Measurements from ENCODE around the gene KRT7. TPM values are rescaled to one million over a fixed set of nuclear protein-coding genes. Genes with fewer than 3 reads are reported as not detected.

KRT7 gene
- polyA plus RNA-seq, 1 experiment = 4.6 TPM

DNA sequence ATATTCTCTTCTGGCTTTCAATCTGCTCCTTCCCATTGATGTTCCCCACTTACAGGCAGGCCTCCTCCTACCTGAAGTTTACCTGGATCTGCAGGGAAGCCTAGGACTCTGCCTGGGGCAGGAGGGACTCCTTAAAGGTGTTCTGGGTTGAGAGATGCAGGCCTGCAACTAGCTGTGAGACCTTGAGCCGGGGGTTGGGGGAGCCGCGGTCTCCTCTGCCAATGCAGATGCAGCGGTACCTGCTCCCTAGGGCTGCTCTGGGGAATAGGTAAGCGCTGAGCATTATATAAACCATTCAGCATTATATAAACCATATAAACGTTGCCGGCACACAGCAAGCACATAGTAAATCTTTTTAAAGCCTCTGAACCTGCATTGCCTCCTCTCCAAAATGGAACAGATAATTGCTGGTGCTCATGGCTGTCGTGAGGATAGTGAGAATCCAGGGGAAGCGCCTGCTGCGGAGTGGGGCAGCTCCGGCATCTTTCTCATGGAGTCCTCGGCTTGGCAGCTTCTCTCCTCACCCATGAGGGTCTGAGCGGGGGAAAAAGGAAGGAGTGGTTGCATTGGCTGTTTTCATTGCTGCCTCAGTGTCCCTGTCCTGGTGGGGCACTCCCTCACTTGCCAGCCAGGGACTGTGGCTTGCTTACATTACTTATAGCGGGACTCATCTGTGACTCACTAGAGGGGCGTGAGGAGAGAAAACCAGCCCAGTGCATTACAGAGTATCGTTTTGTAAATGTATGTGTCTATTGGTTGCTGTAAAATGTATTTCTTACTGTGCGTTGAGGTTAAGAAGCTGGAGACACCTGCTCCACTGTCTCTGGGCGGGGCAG lies 28.7 kb upstream of the KRT7 start:
- no peaks in the 10 kb centered on the region for H3K27me3 ChIP-seq (ENCODE audit: control insufficient read depth, insufficient read depth, low read length)
- H3K27ac ChIP-seq (ENCODE audit: low read depth, low read length) = peak overlapping the region; percentile 22
- peak; percentile 42 for DNase-seq (ENCODE audit: low read depth, low spot score)
- no peaks in the 10 kb centered on the region for H3K9me3 ChIP-seq (ENCODE audit: control insufficient read depth, insufficient read depth, low read length)
- TF ChIP-seq, protein P1, sequence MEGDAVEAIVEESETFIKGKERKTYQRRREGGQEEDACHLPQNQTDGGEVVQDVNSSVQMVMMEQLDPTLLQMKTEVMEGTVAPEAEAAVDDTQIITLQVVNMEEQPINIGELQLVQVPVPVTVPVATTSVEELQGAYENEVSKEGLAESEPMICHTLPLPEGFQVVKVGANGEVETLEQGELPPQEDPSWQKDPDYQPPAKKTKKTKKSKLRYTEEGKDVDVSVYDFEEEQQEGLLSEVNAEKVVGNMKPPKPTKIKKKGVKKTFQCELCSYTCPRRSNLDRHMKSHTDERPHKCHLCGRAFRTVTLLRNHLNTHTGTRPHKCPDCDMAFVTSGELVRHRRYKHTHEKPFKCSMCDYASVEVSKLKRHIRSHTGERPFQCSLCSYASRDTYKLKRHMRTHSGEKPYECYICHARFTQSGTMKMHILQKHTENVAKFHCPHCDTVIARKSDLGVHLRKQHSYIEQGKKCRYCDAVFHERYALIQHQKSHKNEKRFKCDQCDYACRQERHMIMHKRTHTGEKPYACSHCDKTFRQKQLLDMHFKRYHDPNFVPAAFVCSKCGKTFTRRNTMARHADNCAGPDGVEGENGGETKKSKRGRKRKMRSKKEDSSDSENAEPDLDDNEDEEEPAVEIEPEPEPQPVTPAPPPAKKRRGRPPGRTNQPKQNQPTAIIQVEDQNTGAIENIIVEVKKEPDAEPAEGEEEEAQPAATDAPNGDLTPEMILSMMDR (IDR thresholded peaks at IDR 0.05; ENCODE audit: low read depth, low read length) = no peak
- CTCF ChIA-PET = interaction anchor here (0.5 kb wide), 1 partner anchor 14 kb away, joined by 4 read pairs; no protein-coding TSS in a partner anchor
- POLR2A ChIA-PET = interaction anchor here (0.6 to 2.5 kb wide), 2 partner anchors 12 to 1128 kb away, joined by 3 to 10 read pairs; partner anchors contain the start of gene KRT80
- no peak overlapping the region for H3K4me3 ChIP-seq (ENCODE audit: low read depth, low read length)

DNA sequence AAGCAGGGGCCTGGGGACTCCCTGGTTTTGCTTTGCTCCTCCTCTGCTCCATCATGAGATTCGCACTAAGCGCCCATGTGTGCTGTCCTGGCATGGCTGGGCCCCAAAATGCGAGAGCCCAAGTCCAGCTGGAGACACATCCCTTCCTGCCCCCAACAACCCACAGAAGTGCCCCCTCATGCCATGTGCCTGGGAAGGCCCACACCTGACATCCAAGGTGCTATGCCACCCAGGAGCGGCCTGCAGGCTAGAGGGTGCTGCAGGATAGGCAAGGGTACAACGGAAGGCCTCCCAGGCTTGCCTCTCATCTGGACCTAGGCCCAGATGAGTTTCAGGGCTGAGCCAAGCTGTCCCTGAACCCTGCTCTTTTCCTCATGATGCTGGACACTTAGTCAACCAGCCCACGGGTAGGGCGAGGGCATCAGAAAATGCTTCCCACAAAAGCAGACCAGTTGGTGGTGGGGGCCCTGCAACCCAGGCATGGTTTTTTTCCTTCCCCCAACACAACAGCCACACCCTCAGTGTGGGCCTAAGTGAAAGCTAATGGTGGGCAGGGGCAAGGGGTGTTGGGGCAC lies 28.0 kb upstream of the KRT7 start:
- no peak overlapping the region for H3K4me3 ChIP-seq (ENCODE audit: low read depth, low read length)
- DNase-seq (ENCODE audit: low read depth, low spot score) = no peak
- H3K27ac ChIP-seq (ENCODE audit: low read depth, low read length) = peak overlapping the region; percentile 22
- POLR2A ChIA-PET = interaction anchor here (2.5 kb wide), 1 partner anchor 13 kb away, joined by 10 read pairs; the partner anchor contains the start of gene KRT80
- no peaks in the 10 kb centered on the region for H3K9me3 ChIP-seq (ENCODE audit: control insufficient read depth, insufficient read depth, low read length)
- CTCF ChIA-PET = interaction anchor here (0.5 to 1.3 kb wide), 3 partner anchors 10 to 48 kb away, joined by 4 to 6 read pairs (median 4); no protein-coding TSS in a partner anchor
- TF ChIP-seq, protein P1 (IDR thresholded peaks at IDR 0.05; ENCODE audit: low read depth, low read length) = no peak
- no peaks in the 10 kb centered on the region for H3K27me3 ChIP-seq (ENCODE audit: control insufficient read depth, insufficient read depth, low read length)

DNA sequence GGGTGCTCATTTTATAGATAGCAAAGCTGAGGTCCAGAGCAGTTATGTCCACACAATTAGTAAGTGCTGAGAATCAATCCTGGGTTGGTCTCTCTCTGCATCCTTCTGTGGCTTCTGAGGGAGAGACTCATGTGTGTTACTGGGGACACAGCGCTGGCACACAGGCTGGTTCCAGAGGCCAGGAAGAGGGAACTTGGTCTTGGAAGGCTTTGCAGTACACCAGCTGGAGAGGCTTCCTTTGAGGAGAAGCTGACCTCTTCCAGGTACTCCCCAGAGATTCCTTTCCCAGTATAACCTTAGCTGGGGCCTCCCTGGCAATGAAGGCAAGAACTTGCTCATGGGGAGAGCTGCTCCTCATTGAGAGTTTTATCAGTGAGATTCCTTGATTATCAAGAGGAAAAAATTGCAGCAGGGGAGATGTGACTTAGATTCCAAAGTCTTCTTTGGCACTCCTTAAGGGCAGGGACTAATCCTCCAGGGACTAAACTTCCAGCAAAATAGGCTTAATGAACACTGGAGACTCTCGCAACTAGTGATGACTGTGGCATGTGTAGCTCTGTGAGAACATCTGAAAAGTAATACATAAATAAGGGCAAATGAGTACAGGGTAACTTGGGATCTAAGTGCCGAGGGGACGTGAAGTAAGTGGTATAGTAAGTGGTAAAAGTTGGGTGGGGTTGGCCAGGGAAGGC lies 27.3 kb upstream of the KRT7 start:
- Histone ChIP-seq H3K27ac (ENCODE audit: low read depth, low read length) (no peak overlapping the region), H3K4me3 (ENCODE audit: low read depth, low read length) (no peak overlapping the region), H3K9me3 (ENCODE audit: control insufficient read depth, insufficient read depth, low read length) (no peaks in the 10 kb centered on the region), H3K27me3 (ENCODE audit: control insufficient read depth, insufficient read depth, low read length) (no peaks in the 10 kb centered on the region)
- DNase-seq (ENCODE audit: low read depth, low spot score) = no peak
- ChIA-PET CTCF (interaction anchor here (0.9 to 1.3 kb wide), 3 partner anchors 9 to 74 kb away, joined by 3 to 6 read pairs (median 4); no protein-coding TSS in a partner anchor), POLR2A (interaction anchor here (2.5 kb wide), 1 partner anchor 14 kb away, joined by 10 read pairs; the partner anchor contains the start of gene KRT80)
- TF ChIP-seq, protein P1 (IDR thresholded peaks at IDR 0.05; ENCODE audit: low read depth, low read length) = no peak

DNA sequence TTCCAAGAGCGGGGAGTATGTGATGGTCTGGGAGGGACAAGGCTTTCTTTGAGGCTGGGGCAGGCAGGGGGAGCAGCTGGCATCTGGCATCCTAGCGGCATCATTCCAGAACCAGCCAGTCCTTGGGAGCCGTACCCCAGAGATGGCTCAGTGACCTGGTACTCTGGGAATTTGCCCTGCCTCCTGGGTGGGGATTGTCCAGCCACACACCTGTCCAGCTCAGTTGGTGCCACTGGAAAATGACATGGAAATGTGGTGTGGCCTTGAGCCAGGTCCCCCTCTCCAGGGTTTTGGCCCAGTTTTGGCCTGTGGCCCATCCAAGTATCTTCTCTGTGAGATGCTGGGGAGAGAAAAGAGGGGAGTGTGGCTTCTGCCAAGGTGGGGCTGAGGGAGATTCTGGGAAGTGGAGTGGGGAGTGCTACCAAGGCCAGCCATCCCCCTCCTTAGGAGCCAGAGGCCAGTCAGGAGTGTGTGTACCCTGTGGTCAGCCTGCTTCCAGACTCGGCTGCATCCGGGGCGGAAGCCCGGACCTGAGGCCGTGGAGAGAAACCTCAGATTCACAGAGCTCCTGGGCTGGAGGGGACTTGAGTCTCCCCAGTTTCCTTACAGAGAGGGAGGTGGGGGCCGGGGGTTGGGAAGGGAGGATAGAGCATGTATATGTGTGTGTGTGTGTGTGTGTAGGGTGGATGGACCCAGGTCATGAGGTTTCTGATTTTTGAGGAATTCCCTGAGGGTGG lies 26.6 kb upstream of the KRT7 start:
- H3K27me3 ChIP-seq (ENCODE audit: control insufficient read depth, insufficient read depth, low read length) = no peaks in the 10 kb centered on the region
- H3K27ac ChIP-seq (ENCODE audit: low read depth, low read length) = no peak overlapping the region
- ChIA-PET POLR2A (no interaction called here), CTCF (interaction anchor here (0.9 to 1.3 kb wide), 2 partner anchors 50 to 73 kb away, joined by 3 to 6 read pairs; no protein-coding TSS in a partner anchor)
- H3K4me3 ChIP-seq (ENCODE audit: low read depth, low read length) = no peak overlapping the region
- no peaks in the 10 kb centered on the region for H3K9me3 ChIP-seq (ENCODE audit: control insufficient read depth, insufficient read depth, low read length)
- DNase-seq (ENCODE audit: low read depth, low spot score) = no peak
- TF ChIP-seq, protein P1 (IDR thresholded peaks at IDR 0.05; ENCODE audit: low read depth, low read length) = no peak
